HEK293 (cell line): ENCODE measurements around the gene ART1.

Source experiments
- CTCF ChIA-PET: fragments of 350-600 bp; formaldehyde crosslinking; extraction: SDS; loops from one replicate; lab custom pipeline; 2021; ENCODE audit warnings: antibody characterized with exemption; lab: Yijun Ruan, JAX
- POLR2A ChIA-PET: fragments of 300-600 bp; formaldehyde crosslinking; extraction: SDS; loops from one replicate; lab custom pipeline; 2020; ENCODE audit warnings: antibody characterized with exemption, inconsistent platforms; lab: Yijun Ruan, JAX
- H3K27ac ChIP-seq: fragments of 200-500 bp; sonication (Bioruptor generic); 2 replicates; pipeline ENCODE4 v1.5.1; 2014; ENCODE audit warnings: low read depth, low read length, control low read depth, inconsistent platforms; ENCODE audit errors: extremely low read depth
- H3K36me3 ChIP-seq, 2 experiments: fragments of 200-500 bp in 1 of 2; sonication (Bioruptor generic) in 1 of 2; 1 replicate in 1 of 2; 2 replicates in 1 of 2; pipeline ENCODE4 v1.5.1; 2014 to 2017; ENCODE audit warnings: inconsistent platforms in 2 of 2, low read length in 2 of 2; ENCODE audit not compliant: control insufficient read depth in 2 of 2, insufficient read depth in 1 of 2
- H3K4me1 ChIP-seq: fragments of 200-500 bp; sonication (Bioruptor generic); 2 replicates; pipeline ENCODE4 v1.5.1; 2014; ENCODE audit warnings: mild to moderate bottlenecking, low read length, inconsistent platforms; ENCODE audit not compliant: control insufficient read depth, insufficient read depth
- H3K4me3 ChIP-seq: 2 replicates; pipeline ENCODE4 v1.5.1; 2011; ENCODE audit warnings: low read depth, mild to moderate bottlenecking, control low read depth, low read length, moderate library complexity
- H3K9me3 ChIP-seq: fragments of 200-500 bp; sonication (Bioruptor generic); 2 replicates; pipeline ENCODE4 v1.5.1; 2014; ENCODE audit warnings: low read depth, low read length, inconsistent platforms; ENCODE audit not compliant: control insufficient read depth, insufficient read depth
- BCL11A ChIP-seq: fragments of 450-650 bp; formaldehyde crosslinking; IDR thresholded peaks from 2 replicates; pipeline ENCODE4 v1.5.1; 2016; ENCODE audit warnings: low read depth, missing biosample characterization, missing genetic modification characterization
- HOXA7 ChIP-seq: sonication (generic); formaldehyde crosslinking; IDR thresholded peaks from 2 replicates; pipeline ENCODE4 v1.8.1; 2022; ENCODE audit warnings: missing genetic modification reagents, borderline replicate concordance
- KLF7 ChIP-seq: fragments of 450-650 bp; formaldehyde crosslinking; IDR thresholded peaks from 2 replicates; pipeline ENCODE4 v1.5.1; 2016; ENCODE audit warnings: missing biosample characterization, missing genetic modification characterization, borderline replicate concordance
- KLF9 ChIP-seq: fragments of 450-650 bp; formaldehyde crosslinking; IDR thresholded peaks from 2 replicates; pipeline ENCODE4 v1.5.1; 2016; ENCODE audit warnings: missing biosample characterization, missing genetic modification characterization, low read depth
- OVOL3 ChIP-seq: fragments of 450-650 bp; formaldehyde crosslinking; IDR thresholded peaks from 2 replicates; pipeline ENCODE4 v1.5.1; 2016; ENCODE audit warnings: missing biosample characterization, missing genetic modification characterization
- SALL2 ChIP-seq: fragments of 450-650 bp; formaldehyde crosslinking; IDR thresholded peaks from 2 replicates; pipeline ENCODE4 v1.5.0; 2017; ENCODE audit warnings: missing biosample characterization, mild to moderate bottlenecking, missing genetic modification characterization, borderline replicate concordance
- ZBTB17 ChIP-seq: fragments of 450-650 bp; formaldehyde crosslinking; IDR thresholded peaks from 2 replicates; pipeline ENCODE4 v1.5.1; 2016; ENCODE audit warnings: missing biosample characterization, missing genetic modification characterization
- ZFP3 ChIP-seq: fragments of 450-650 bp; formaldehyde crosslinking; IDR thresholded peaks from 2 replicates; pipeline ENCODE4 v1.5.1; 2016; ENCODE audit warnings: low read depth, missing biosample characterization, missing genetic modification characterization
- ZNF157 ChIP-seq: fragments of 450-650 bp; formaldehyde crosslinking; IDR thresholded peaks from 2 replicates; pipeline ENCODE4 v1.5.1; 2016; ENCODE audit warnings: missing biosample characterization, missing genetic modification characterization
- ZNF16 ChIP-seq: fragments of 450-650 bp; formaldehyde crosslinking; IDR thresholded peaks from 2 replicates; pipeline ENCODE4 v1.5.1; 2016; ENCODE audit warnings: low read depth, missing biosample characterization, missing genetic modification characterization
- ZNF404 ChIP-seq: fragments of 450-650 bp; formaldehyde crosslinking; IDR thresholded peaks from 2 replicates; pipeline ENCODE4 v1.5.1; 2017; ENCODE audit warnings: missing biosample characterization, missing genetic modification characterization
- ZNF510 ChIP-seq: fragments of 450-650 bp; formaldehyde crosslinking; IDR thresholded peaks from 2 replicates; pipeline ENCODE4 v1.5.1; 2018; ENCODE audit warnings: mild to moderate bottlenecking, missing genetic modification characterization, missing biosample characterization; ENCODE audit not compliant: insufficient replicate concordance
- ZNF621 ChIP-seq: fragments of 450-650 bp; formaldehyde crosslinking; IDR thresholded peaks from 2 replicates; pipeline ENCODE4 v1.5.1; 2017; ENCODE audit warnings: missing biosample characterization, missing genetic modification characterization
- ZNF664 ChIP-seq: fragments of 450-650 bp; formaldehyde crosslinking; IDR thresholded peaks from 2 replicates; pipeline ENCODE4 v1.5.1; 2016; ENCODE audit warnings: missing biosample characterization, missing genetic modification characterization
- ZNF843 ChIP-seq: fragments of 450-650 bp; formaldehyde crosslinking; IDR thresholded peaks from 2 replicates; pipeline ENCODE4 v1.5.1; 2016; ENCODE audit warnings: missing biosample characterization, missing genetic modification characterization
- TF ChIP-seq, protein P1 (sequence below): fragments of 450-650 bp; formaldehyde crosslinking; IDR thresholded peaks from 2 replicates; pipeline ENCODE4 v1.5.1; 2017; ENCODE audit warnings: missing biosample characterization, missing genetic modification characterization
- TF ChIP-seq, protein P2 (sequence below): fragments of 450-650 bp; formaldehyde crosslinking; IDR thresholded peaks from 2 replicates; pipeline ENCODE4 v1.5.1; 2016; ENCODE audit warnings: missing biosample characterization, missing genetic modification characterization
- TF ChIP-seq, protein P3 (sequence below): fragments of 450-650 bp; formaldehyde crosslinking; IDR thresholded peaks from 2 replicates; pipeline ENCODE4 v1.5.1; 2016; ENCODE audit warnings: missing biosample characterization, missing genetic modification characterization
- TF ChIP-seq, protein P4 (sequence below): fragments of 450-650 bp; formaldehyde crosslinking; conservative IDR thresholded peaks from 2 replicates; pipeline ENCODE4 v1.5.1; 2016; ENCODE audit warnings: low read depth, missing biosample characterization, missing genetic modification characterization
- TF ChIP-seq, protein P5 (sequence below): fragments of 450-650 bp; formaldehyde crosslinking; IDR thresholded peaks from 2 replicates; pipeline ENCODE4 v1.5.1; 2016; ENCODE audit warnings: missing biosample characterization, missing genetic modification characterization

Gene ART1

DNA sequence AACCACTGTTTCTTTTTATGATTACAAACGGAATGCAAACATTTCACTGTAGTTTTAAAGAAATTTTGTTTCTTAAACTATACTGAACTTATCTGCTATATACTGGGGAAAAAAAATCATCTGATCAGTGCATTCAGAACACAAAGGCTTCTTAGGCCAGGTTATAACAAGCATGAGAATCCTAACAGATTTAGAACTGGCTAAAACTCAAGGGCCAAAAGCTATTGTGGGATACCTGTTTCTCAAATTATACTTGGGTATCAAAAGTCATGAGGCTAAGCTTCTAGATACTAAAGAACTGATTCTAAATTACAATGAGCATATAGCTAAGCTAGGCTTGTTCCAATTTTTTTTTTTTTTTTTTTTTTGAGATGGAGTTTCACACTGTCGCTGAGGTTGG, 56.0 kb downstream of the ART1 start:
- POLR2A ChIA-PET, result interaction anchor here (0.7 kb wide), 1 partner anchor 49 kb away, joined by 4 read pairs; no protein-coding TSS in a partner anchor
- H3K27ac ChIP-seq, result no peak overlapping the region
- no peak for TF ChIP-seq ZNF404
- TF ChIP-seq ZNF664, result no peak
- no peak for TF ChIP-seq ZBTB17
- TF ChIP-seq, protein P1, sequence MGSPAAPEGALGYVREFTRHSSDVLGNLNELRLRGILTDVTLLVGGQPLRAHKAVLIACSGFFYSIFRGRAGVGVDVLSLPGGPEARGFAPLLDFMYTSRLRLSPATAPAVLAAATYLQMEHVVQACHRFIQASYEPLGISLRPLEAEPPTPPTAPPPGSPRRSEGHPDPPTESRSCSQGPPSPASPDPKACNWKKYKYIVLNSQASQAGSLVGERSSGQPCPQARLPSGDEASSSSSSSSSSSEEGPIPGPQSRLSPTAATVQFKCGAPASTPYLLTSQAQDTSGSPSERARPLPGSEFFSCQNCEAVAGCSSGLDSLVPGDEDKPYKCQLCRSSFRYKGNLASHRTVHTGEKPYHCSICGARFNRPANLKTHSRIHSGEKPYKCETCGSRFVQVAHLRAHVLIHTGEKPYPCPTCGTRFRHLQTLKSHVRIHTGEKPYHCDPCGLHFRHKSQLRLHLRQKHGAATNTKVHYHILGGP (tag by site-specific recombination), result no peak
- TF ChIP-seq, protein P2, sequence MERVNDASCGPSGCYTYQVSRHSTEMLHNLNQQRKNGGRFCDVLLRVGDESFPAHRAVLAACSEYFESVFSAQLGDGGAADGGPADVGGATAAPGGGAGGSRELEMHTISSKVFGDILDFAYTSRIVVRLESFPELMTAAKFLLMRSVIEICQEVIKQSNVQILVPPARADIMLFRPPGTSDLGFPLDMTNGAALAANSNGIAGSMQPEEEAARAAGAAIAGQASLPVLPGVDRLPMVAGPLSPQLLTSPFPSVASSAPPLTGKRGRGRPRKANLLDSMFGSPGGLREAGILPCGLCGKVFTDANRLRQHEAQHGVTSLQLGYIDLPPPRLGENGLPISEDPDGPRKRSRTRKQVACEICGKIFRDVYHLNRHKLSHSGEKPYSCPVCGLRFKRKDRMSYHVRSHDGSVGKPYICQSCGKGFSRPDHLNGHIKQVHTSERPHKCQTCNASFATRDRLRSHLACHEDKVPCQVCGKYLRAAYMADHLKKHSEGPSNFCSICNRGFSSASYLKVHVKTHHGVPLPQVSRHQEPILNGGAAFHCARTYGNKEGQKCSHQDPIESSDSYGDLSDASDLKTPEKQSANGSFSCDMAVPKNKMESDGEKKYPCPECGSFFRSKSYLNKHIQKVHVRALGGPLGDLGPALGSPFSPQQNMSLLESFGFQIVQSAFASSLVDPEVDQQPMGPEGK (tag by site-specific recombination), result no peak
- TF ChIP-seq ZNF510 (tag by site-specific recombination), result no peak
- TF ChIP-seq BCL11A (tag by site-specific recombination), result no peak
- TF ChIP-seq ZNF621 (tag by site-specific recombination), result no peak
- TF ChIP-seq, all 188 proteins: peak for 0
- no peaks in the 10 kb centered on the region for H3K4me1 ChIP-seq
- H3K4me3 ChIP-seq, result no peak overlapping the region
- no peaks in the 10 kb centered on the region for H3K9me3 ChIP-seq
- CTCF ChIA-PET, result interaction anchor here (0.7 kb wide), 1 partner anchor 1396 kb away, joined by 3 read pairs; no protein-coding TSS in a partner anchor
- peaks cover 35 to 96% of the 10 kb centered on the region in 2 experiments for H3K36me3 ChIP-seq

DNA sequence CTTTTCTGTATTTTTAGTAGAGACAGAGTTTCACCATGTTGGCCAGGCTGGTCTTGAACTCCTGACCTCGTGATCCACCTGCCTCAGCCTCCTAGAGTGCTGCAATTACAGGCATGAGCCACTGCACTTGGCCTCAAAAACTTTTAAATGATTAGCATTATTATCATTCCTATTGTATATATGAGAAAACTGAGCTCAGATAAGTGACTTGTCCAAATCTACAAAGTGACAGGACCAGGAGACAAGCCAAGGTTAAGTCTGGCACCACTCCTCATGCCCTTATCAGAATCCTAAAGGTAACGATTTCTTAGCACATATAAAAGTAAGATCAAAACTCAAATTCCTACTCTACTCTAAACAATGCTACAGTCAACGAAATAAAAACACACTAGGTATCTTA, 58.5 kb downstream of the ART1 start:
- TF ChIP-seq KLF7 (tag by site-specific recombination), result no peak
- ChIA-PET CTCF (interaction anchor here (0.6 kb wide), 1 partner anchor 105 kb away, joined by 3 read pairs; the partner anchor contains the start of gene PGAP2), POLR2A (no interaction called here)
- Histone ChIP-seq H3K9me3 (no peaks in the 10 kb centered on the region), H3K4me3 (no peak overlapping the region), H3K4me1 (no peaks in the 10 kb centered on the region), H3K27ac (no peak overlapping the region), H3K36me3 (peaks cover 13 to 93% of the 10 kb centered on the region in 2 experiments)

DNA sequence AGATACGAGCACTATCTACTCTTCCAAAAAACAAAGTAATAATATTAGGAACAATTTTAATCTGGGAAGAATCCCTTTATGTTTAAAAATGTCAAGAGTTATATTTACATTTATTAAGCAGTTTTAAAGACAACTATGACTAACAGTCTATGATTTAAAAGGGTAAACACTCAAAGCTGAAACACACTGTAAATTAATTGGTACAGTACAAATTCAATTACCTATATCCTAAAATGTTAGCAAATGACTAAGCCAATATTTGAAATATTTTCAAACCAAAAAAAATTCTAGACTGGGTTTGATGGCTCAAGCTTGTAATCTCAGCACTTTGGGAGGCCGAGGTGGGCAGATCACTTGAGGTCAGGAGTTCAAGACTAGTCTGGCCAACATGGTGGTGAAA, 62.2 kb downstream of the ART1 start:
- H3K27ac ChIP-seq, result no peak overlapping the region
- POLR2A ChIA-PET, result no interaction called here
- H3K36me3 ChIP-seq, result peaks cover 16 to 90% of the 10 kb centered on the region in 2 experiments

DNA sequence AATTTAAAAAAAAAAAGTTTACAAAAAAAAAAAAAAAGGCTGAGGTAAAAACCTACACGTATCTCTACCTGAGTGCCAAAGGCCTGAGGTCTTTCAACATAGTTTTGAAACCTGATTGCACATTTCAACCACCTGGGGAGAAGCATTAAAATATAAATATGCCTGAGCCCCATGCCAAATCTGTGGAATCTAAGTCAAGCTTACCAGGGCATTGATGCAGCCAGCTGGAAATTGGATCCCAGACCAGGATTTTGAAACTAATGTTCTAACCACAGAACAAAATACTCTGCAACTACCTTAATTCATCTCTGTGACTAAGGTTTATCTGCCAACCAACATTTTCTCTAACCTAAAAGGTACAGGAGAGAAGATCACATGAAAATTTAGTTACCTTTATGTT, 65.0 kb downstream of the ART1 start:
- Histone ChIP-seq H3K36me3 (peaks cover 9 to 89% of the 10 kb centered on the region in 2 experiments), H3K9me3 (no peaks in the 10 kb centered on the region), H3K4me1 (no peaks in the 10 kb centered on the region), H3K4me3 (no peak overlapping the region), H3K27ac (no peak overlapping the region)
- ChIA-PET POLR2A (no interaction called here), CTCF (no interaction called here)
- TF ChIP-seq ZFP3 (tag by site-specific recombination) (no peak), OVOL3 (tag by site-specific recombination) (no peak), ZNF843 (tag by site-specific recombination) (no peak), SALL2 (tag by site-specific recombination) (no peak)
- TF ChIP-seq, protein P3, sequence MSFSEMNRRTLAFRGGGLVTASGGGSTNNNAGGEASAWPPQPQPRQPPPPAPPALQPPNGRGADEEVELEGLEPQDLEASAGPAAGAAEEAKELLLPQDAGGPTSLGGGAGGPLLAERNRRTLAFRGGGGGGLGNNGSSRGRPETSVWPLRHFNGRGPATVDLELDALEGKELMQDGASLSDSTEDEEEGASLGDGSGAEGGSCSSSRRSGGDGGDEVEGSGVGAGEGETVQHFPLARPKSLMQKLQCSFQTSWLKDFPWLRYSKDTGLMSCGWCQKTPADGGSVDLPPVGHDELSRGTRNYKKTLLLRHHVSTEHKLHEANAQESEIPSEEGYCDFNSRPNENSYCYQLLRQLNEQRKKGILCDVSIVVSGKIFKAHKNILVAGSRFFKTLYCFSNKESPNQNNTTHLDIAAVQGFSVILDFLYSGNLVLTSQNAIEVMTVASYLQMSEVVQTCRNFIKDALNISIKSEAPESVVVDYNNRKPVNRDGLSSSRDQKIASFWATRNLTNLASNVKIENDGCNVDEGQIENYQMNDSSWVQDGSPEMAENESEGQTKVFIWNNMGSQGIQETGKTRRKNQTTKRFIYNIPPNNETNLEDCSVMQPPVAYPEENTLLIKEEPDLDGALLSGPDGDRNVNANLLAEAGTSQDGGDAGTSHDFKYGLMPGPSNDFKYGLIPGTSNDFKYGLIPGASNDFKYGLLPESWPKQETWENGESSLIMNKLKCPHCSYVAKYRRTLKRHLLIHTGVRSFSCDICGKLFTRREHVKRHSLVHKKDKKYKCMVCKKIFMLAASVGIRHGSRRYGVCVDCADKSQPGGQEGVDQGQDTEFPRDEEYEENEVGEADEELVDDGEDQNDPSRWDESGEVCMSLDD (tag by site-specific recombination), result no peak
- TF ChIP-seq, protein P4, sequence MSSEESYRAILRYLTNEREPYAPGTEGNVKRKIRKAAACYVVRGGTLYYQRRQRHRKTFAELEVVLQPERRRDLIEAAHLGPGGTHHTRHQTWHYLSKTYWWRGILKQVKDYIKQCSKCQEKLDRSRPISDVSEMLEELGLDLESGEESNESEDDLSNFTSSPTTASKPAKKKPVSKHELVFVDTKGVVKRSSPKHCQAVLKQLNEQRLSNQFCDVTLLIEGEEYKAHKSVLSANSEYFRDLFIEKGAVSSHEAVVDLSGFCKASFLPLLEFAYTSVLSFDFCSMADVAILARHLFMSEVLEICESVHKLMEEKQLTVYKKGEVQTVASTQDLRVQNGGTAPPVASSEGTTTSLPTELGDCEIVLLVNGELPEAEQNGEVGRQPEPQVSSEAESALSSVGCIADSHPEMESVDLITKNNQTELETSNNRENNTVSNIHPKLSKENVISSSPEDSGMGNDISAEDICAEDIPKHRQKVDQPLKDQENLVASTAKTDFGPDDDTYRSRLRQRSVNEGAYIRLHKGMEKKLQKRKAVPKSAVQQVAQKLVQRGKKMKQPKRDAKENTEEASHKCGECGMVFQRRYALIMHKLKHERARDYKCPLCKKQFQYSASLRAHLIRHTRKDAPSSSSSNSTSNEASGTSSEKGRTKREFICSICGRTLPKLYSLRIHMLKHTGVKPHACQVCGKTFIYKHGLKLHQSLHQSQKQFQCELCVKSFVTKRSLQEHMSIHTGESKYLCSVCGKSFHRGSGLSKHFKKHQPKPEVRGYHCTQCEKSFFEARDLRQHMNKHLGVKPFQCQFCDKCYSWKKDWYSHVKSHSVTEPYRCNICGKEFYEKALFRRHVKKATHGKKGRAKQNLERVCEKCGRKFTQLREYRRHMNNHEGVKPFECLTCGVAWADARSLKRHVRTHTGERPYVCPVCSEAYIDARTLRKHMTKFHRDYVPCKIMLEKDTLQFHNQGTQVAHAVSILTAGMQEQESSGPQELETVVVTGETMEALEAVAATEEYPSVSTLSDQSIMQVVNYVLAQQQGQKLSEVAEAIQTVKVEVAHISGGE (tag by site-specific recombination), result no peak
- TF ChIP-seq, protein P5, sequence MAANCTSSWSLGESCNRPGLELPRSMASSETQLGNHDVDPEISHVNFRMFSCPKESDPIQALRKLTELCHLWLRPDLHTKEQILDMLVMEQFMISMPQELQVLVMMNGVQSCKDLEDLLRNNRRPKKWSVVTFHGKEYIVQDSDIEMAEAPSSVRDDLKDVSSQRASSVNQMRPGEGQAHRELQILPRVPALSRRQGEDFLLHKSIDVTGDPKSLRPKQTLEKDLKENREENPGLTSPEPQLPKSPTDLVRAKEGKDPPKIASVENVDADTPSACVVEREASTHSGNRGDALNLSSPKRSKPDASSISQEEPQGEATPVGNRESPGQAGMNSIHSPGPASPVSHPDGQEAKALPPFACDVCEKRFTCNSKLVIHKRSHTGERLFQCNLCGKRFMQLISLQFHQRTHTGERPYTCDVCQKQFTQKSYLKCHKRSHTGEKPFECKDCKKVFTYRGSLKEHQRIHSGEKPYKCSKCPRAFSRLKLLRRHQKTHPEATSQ (tag by site-specific recombination), result no peak

More for the DNA sequence above, 62.2 kb downstream of the ART1 start:
- CTCF ChIA-PET, result no interaction called here
- no peak for TF ChIP-seq HOXA7 (CRISPR knock-in tag)
- TF ChIP-seq KLF9, result no peak
- no peak for TF ChIP-seq ZNF16 (tag by site-specific recombination)
- TF ChIP-seq ZNF157, result no peak
- Histone ChIP-seq H3K4me1 (no peaks in the 10 kb centered on the region), H3K9me3 (no peaks in the 10 kb centered on the region), H3K4me3 (no peak overlapping the region)
